Parathyroid adenoma (tissue), 2 donors: Measurements from ENCODE around the gene UVSSA.

Experiments used
- H2AFZ ChIP-seq: fragments of 300-600 bp; sonication (generic); one replicate; pipeline ENCODE4 v1.7.0; 2017; ENCODE audit warnings: antibody characterized with exemption, mild to moderate bottlenecking
- H3K27ac ChIP-seq: fragments of 300-600 bp; sonication (generic); one replicate; pipeline ENCODE4 v1.7.0; 2017
- H3K27me3 ChIP-seq: fragments of 300-600 bp; sonication (generic); one replicate; pipeline ENCODE4 v1.7.0; 2017; ENCODE audit warnings: low read length; ENCODE audit not compliant: control insufficient read depth, insufficient read depth
- H3K36me3 ChIP-seq: fragments of 300-600 bp; sonication (generic); one replicate; pipeline ENCODE4 v1.7.0; 2017; ENCODE audit warnings: low read length; ENCODE audit not compliant: control insufficient read depth, insufficient read depth
- H3K4me1 ChIP-seq: fragments of 300-600 bp; sonication (generic); one replicate; pipeline ENCODE4 v1.7.0; 2017; ENCODE audit warnings: control low read depth
- H3K4me2 ChIP-seq: fragments of 300-600 bp; sonication (generic); one replicate; pipeline ENCODE4 v1.7.0; 2017; ENCODE audit warnings: low read length
- H3K4me3 ChIP-seq: fragments of 300-600 bp; sonication (generic); one replicate; pipeline ENCODE4 v1.7.0; 2017; ENCODE audit warnings: low read depth, low read length
- H3K79me2 ChIP-seq: fragments of 300-600 bp; sonication (generic); one replicate; pipeline ENCODE4 v1.7.0; 2017; ENCODE audit warnings: control low read depth
- H3K9ac ChIP-seq: fragments of 300-600 bp; sonication (generic); one replicate; pipeline ENCODE4 v1.7.0; 2017; ENCODE audit warnings: mild to moderate bottlenecking
- H3K9me3 ChIP-seq: fragments of 300-600 bp; sonication (generic); one replicate; pipeline ENCODE4 v1.7.0; 2017; ENCODE audit warnings: low read length; ENCODE audit not compliant: control insufficient read depth
- CTCF ChIP-seq: fragments of 300-600 bp; sonication (generic); IDR thresholded peaks from one replicate; pipeline ENCODE4 v1.7.0; 2017; ENCODE audit warnings: antibody characterized with exemption, mild to moderate bottlenecking
- donor health status: primary hyperparathyroidism.

The UVSSA gene

GRCh38 chr4:1353186-1354055 lies 6.4 kb downstream of the UVSSA start:
- Histone ChIP-seq H3K4me1 (no peaks in the 10 kb centered on the region), H3K4me2 (no peak overlapping the region), H3K4me3 (no peak overlapping the region), H2AFZ (no peak overlapping the region), H3K9me3 (no peaks in the 10 kb centered on the region), H3K9ac (no peak overlapping the region), H3K27me3 (no peaks in the 10 kb centered on the region), H3K79me2 (no peaks in the 10 kb centered on the region), H3K27ac (no peak overlapping the region), H3K36me3 (no peaks in the 10 kb centered on the region)
- TF ChIP-seq CTCF = no peak

- H3K9ac ChIP-seq = no peak overlapping the region
- H3K79me2 ChIP-seq = no peaks in the 10 kb centered on the region
- no peaks in the 10 kb centered on the region for H3K36me3 ChIP-seq
- H3K4me1 ChIP-seq = no peaks in the 10 kb centered on the region
- H3K4me2 ChIP-seq = no peak overlapping the region
- no peaks in the 10 kb centered on the region for H3K9me3 ChIP-seq
- no peak for TF ChIP-seq CTCF
- H3K4me3 ChIP-seq = no peak overlapping the region
- H2AFZ ChIP-seq = no peak overlapping the region
- no peaks in the 10 kb centered on the region for H3K27me3 ChIP-seq
- H3K27ac ChIP-seq = no peak overlapping the region
These were observed 7.4 kb downstream of the UVSSA start for GRCh38 chr4:1354136-1354982.

- Histone ChIP-seq H3K27me3 (no peaks in the 10 kb centered on the region), H3K4me1 (no peaks in the 10 kb centered on the region), H3K79me2 (no peaks in the 10 kb centered on the region), H3K9ac (no peak overlapping the region), H2AFZ (no peak overlapping the region), H3K4me3 (no peak overlapping the region), H3K27ac (no peak overlapping the region), H3K9me3 (no peaks in the 10 kb centered on the region), H3K4me2 (no peak overlapping the region), H3K36me3 (no peaks in the 10 kb centered on the region)
- TF ChIP-seq CTCF = no peak
These were observed 7.9 kb downstream of the UVSSA start for GRCh38 chr4:1354983-1355275.

GRCh38 chr4:1355378-1355777 lies 8.4 kb downstream of the UVSSA start:
- H2AFZ ChIP-seq = no peak overlapping the region
- H3K4me1 ChIP-seq = no peaks in the 10 kb centered on the region
- no peaks in the 10 kb centered on the region for H3K36me3 ChIP-seq
- no peak overlapping the region for H3K4me3 ChIP-seq
- no peak overlapping the region for H3K27ac ChIP-seq
- H3K79me2 ChIP-seq = no peaks in the 10 kb centered on the region
- no peaks in the 10 kb centered on the region for H3K9me3 ChIP-seq
- no peak overlapping the region for H3K4me2 ChIP-seq
- H3K9ac ChIP-seq = no peak overlapping the region
- H3K27me3 ChIP-seq = no peaks in the 10 kb centered on the region
- TF ChIP-seq CTCF = no peak
